Subcutaneous adipose tissue (tissue), 4 donors: Measurements from ENCODE around the gene CCDC187. TPM values are rescaled to one million over a fixed set of nuclear protein-coding genes. Genes with fewer than 3 reads are reported as not detected.

ENCODE experiments used
- total RNA-seq, 4 donors: library from RNA; depleted of rRNA; stranded (reverse); fragments of >200 nt; gene quantifications; one replicate each; pipeline ENCODE4 v1.1.0, GENCODE V29; 2016
- TF ChIP-seq, protein P1 (sequence below): fragments of 450-650 bp; IDR thresholded peaks from one replicate; pipeline ENCODE4 v1.5.1; 2016; ENCODE audit warnings: low read depth, mild to moderate bottlenecking, control low read depth, antibody characterized with exemption, moderate library complexity

Gene CCDC187
- total RNA-seq, 4 donors from 2014 or later, result not detected

DNA sequence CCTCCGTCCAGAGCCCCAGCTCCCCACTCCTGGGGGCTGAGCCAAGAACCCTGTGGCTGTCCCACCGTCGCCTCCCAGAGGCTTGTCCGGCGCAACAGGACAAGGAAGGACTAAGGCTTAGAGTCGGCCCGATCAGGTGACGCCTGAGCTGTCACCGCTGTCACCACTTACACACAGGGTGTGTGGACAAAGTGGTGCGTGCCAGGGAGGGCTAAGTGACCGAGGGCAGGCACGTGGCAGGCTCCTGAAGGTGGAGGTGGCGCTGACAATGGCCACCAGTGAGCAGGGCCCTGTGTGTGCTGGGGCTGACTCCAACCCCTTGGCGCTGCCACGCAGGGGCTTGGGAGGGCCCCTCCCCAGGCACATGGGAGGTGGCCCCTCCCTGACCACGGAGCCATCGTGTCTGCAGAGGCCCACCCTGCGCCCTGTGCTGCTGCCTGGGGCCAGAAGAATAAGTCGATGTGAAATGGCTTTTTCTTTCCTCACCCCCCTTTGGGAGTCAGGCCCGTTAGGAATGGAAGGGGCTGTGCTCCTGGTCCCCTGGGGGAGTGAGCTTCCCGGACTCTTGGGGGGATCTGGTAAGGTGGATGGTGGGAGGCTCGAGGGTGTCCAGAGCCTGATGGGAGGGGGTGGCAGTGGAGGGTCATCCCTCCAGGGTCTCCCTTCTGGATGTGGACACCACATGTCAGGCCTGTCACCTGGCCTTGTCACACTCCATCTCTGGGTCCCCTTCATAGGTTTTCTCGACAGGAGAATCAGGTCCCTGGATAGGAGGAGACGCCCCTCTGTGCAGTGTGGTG lies 20.8 kb upstream of the CCDC187 start:
- TF ChIP-seq, protein P1, sequence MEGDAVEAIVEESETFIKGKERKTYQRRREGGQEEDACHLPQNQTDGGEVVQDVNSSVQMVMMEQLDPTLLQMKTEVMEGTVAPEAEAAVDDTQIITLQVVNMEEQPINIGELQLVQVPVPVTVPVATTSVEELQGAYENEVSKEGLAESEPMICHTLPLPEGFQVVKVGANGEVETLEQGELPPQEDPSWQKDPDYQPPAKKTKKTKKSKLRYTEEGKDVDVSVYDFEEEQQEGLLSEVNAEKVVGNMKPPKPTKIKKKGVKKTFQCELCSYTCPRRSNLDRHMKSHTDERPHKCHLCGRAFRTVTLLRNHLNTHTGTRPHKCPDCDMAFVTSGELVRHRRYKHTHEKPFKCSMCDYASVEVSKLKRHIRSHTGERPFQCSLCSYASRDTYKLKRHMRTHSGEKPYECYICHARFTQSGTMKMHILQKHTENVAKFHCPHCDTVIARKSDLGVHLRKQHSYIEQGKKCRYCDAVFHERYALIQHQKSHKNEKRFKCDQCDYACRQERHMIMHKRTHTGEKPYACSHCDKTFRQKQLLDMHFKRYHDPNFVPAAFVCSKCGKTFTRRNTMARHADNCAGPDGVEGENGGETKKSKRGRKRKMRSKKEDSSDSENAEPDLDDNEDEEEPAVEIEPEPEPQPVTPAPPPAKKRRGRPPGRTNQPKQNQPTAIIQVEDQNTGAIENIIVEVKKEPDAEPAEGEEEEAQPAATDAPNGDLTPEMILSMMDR, result no peak

DNA sequence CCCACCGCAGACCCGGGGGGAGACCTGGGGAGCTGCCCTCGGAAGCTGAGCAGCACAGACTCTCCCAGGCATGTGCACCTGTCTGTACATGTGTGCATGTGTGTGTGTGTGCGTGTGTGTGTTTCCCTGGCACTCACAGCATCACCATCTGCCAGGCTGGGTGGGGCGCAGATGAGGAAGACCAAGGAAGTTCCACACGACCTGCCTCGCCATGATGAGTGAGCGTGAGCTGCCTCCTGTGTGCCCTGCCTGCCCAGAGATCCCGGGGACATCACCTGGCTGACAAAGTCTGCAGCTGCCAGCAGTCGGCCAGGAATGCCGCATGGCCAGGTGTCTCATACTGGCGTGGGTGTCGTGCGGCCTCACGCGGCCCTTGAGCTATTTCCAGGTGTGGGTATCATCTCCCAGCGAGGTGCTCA lies 19.5 kb upstream of the CCDC187 start:
- TF ChIP-seq, protein P1, result no peak

DNA sequence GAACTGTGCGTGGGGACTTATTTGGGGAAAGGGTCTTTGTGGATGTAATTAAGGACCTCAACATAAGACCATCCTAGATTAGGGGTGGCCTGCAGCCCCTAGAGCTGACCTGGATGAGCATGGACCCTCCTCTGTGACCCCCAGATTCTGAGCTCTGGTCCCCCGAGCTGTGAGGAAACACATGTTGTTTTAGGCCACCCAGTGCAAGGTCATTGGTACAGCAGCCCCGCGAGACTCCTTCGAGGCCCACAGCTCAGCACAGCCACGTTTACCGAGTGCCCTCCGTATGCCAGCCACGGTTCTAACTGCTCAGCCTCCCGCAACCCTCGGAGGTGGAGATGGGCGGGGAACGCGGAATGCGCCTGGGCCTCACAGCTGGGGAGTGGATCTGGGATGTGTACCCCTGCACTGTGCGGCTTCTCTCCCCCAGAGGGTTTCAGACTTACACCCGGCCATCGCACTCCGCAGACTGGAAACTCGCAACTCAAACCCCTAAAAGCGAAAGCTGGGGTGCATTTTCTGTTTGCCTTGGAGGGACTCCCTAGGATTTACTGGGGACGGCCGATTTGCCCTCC lies 18.9 kb upstream of the CCDC187 start:
- TF ChIP-seq, protein P1, result no peak

DNA sequence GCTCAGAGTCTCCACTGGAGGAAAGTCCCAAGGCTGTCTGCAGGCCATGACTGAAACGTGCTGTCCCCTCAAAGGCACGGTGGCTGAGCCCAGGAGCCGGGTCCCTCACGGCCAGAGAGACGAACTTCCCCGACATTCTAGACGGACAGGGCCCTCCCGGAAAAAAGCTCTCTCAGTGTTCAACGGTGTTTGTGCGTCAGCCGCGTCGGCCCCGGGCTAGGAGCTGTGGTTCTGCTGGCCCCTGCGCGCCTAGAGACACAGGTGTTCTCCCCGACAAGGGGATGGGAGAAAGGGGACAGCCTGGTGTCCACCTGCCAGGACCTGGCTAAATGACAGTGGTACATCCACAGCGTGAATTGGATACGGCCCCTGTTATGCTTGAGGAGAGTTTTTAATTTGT lies 17.7 kb upstream of the CCDC187 start:
- TF ChIP-seq, protein P1, result no peak

DNA sequence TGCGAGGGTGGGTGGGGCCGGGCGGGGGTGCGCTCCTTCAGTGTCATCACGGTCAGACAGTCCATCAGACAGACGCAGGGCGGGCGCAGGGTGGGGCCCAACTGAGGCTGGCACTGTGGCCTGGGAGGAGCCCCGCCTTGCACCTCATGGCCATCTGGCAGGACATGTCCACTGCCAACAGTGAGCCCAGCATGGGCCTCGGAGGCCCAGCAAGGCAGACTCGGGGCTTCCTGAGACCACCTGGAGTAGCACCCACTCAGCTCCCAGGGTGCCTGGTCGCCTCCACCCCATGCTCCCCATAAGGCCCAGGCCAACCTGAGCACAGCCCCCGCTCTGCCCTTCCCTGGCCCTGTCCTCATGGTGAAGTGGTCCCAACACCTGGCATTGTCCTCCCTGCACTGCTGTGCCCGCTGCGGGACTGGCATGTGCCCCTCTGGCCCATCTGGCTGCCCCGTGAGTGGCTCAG lies 14.9 kb upstream of the CCDC187 start:
- TF ChIP-seq, protein P1, result no peak

DNA sequence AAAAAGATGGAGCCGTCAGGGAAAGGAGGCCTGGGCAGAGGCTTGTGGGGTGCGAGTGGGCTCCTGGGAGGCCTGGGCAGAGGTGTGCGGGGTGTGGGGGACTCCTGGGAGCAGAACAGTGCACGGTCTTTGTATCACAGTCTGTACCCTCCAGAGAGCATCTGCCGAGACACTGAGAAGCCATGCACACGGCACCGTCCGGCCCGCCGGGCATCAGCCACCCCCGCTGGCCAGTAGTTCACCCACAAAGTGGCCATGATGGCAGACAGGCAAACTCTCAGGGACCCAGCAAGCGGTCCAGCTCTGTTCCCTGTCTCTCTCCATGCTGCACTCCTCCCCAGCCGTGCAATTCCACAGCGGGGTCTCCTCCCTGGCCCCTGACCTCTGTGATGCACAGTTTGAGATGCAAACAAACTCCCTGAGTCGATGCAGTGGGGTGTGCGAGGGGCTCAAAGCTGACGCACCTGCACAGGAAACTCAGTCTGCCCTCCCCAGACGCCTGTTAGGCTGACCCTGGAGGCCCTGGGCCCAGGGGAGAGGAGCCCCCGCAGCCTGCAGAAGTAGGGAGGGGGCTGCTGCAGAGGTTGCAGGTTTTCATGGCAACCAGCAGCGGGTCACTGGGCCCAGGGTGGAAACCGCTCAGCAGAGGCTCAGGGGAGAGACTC lies 14.3 kb upstream of the CCDC187 start:
- TF ChIP-seq, protein P1, result no peak

DNA sequence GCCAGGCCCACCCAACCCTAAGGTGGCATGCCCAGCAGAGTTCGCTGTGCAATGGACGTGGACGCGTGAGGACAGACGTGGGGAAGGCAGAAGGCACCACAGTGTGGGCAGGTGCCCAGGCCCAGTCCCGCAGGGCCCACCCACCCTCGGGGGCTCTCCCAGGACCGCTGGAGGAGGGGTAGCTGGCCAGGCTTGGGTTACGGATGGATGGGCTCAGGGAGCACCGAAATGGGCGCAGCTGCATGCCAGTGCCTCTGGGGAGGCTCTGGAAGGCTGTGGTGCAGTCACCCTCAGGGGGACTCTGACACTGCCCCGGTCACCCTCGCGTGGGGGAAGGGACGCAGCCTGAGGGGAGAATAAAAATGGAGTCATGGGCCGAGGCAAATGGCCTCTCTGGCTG lies 13.8 kb upstream of the CCDC187 start:
- TF ChIP-seq, protein P1, result no peak
